HepG2 (cell line): ENCODE measurements around the gene AP5B1. TPM values are rescaled to one million over a fixed set of nuclear protein-coding genes. Genes with fewer than 3 reads are reported as not detected.

Experiments
- CERS6 ChIP-seq: sonication (generic); formaldehyde crosslinking; IDR thresholded peaks from 2 replicates; pipeline ENCODE4 v1.5.0; 2020; ENCODE audit warnings: missing genetic modification reagents
- FUBP1 ChIP-seq: sonication (generic); formaldehyde crosslinking; IDR thresholded peaks from 2 replicates; pipeline ENCODE4 v1.5.1; 2020; ENCODE audit warnings: missing genetic modification reagents, mild to moderate bottlenecking, borderline replicate concordance
- GABPB1 ChIP-seq: IDR thresholded peaks from 2 replicates; pipeline ENCODE4 v1.6.1; 2016; ENCODE audit warnings: mild to moderate bottlenecking, missing genetic modification reagents, moderate library complexity, missing compliant biosample characterization
- HMGXB4 ChIP-seq, 2 experiments: sonication (generic) in 1 of 2; formaldehyde crosslinking in 1 of 2; IDR thresholded peaks; 2 replicates each; pipeline versions ENCODE4 v1.4.0 to v1.6.1; 2018 to 2020; ENCODE audit warnings: missing genetic modification reagents in 2 of 2, borderline replicate concordance in 1 of 2, low read depth in 1 of 2, mild to moderate bottlenecking in 1 of 2, missing biosample characterization in 1 of 2
- HOMEZ ChIP-seq: IDR thresholded peaks from 2 replicates; pipeline ENCODE4 v1.6.1; 2016; ENCODE audit warnings: low read depth
- HOXA3 ChIP-seq: sonication (generic); formaldehyde crosslinking; IDR thresholded peaks from 2 replicates; pipeline ENCODE4 v1.5.0; 2020; ENCODE audit warnings: missing genetic modification reagents
- KAT8 ChIP-seq: IDR thresholded peaks from 2 replicates; pipeline ENCODE4 v1.6.1; 2016; ENCODE audit warnings: missing genetic modification reagents, missing compliant biosample characterization
- KDM3A ChIP-seq: IDR thresholded peaks from 2 replicates; pipeline ENCODE4 v1.6.1; 2018; ENCODE audit warnings: low read depth, missing compliant biosample characterization
- RBM39 ChIP-seq: fragments of 200-400 bp; formaldehyde crosslinking; IDR thresholded peaks from one replicate; pipeline ENCODE4 v1.6.1; 2018; ENCODE audit warnings: antibody characterized with exemption, mild to moderate bottlenecking, low read depth, low read length; ENCODE audit not compliant: poor library complexity, severe bottlenecking
- SETDB1 ChIP-seq: sonication (generic); formaldehyde crosslinking; IDR thresholded peaks from 2 replicates; pipeline ENCODE4 v1.5.1; 2020; ENCODE audit warnings: missing genetic modification reagents, mild to moderate bottlenecking, borderline replicate concordance
- U2AF1 ChIP-seq: fragments of 200-400 bp; formaldehyde crosslinking; optimal IDR thresholded peaks from 2 replicates; pipeline ENCODE3; 2017; ENCODE audit warnings: mild to moderate bottlenecking, low read depth, low read length
- YY1 ChIP-seq: IDR thresholded peaks from 2 replicates; pipeline ENCODE4 v1.6.1; 2011; ENCODE audit warnings: low read length, low read depth, moderate library complexity, mild to moderate bottlenecking; ENCODE audit not compliant: insufficient read depth, insufficient replicate concordance
- ZBTB7B ChIP-seq: sonication (generic); formaldehyde crosslinking; IDR thresholded peaks from 2 replicates; pipeline ENCODE4 v1.4.0; 2020; ENCODE audit warnings: missing genetic modification reagents
- ZNF138 ChIP-seq: sonication (generic); formaldehyde crosslinking; IDR thresholded peaks from 2 replicates; pipeline ENCODE4 v1.5.0; 2020; ENCODE audit warnings: mild to moderate bottlenecking, low read depth, missing genetic modification reagents
- ZNF224 ChIP-seq: sonication (generic); formaldehyde crosslinking; IDR thresholded peaks from 2 replicates; pipeline ENCODE4 v1.5.0; 2020; ENCODE audit warnings: mild to moderate bottlenecking, missing genetic modification reagents
- ZNF263 ChIP-seq: sonication (generic); formaldehyde crosslinking; IDR thresholded peaks from 2 replicates; pipeline ENCODE4 v1.4.0; 2020; ENCODE audit warnings: missing genetic modification reagents
- ZNF276 ChIP-seq: sonication (generic); formaldehyde crosslinking; IDR thresholded peaks from 2 replicates; pipeline ENCODE4 v1.4.0; 2020; ENCODE audit warnings: mild to moderate bottlenecking, low read depth, missing genetic modification reagents
- ZNF350 ChIP-seq: sonication (generic); formaldehyde crosslinking; IDR thresholded peaks from 2 replicates; pipeline ENCODE4 v1.4.0; 2020; ENCODE audit warnings: mild to moderate bottlenecking, low read depth, missing genetic modification reagents, borderline replicate concordance
- ZNF788 ChIP-seq: sonication (generic); formaldehyde crosslinking; IDR thresholded peaks from 2 replicates; pipeline ENCODE4 v1.5.0; 2020; ENCODE audit warnings: mild to moderate bottlenecking, missing genetic modification reagents, borderline replicate concordance
- ZSCAN31 ChIP-seq: sonication (generic); formaldehyde crosslinking; IDR thresholded peaks from 2 replicates; pipeline ENCODE4 v1.5.0; 2020; ENCODE audit warnings: low read depth, mild to moderate bottlenecking, missing genetic modification reagents
- polyA plus RNA-seq, 8 experiments: library from polyadenylated mRNA; depleted of rRNA in 3 of 8; stranded (reverse) in 7 of 8; unstranded in 1 of 8; fragments of >200 nt; fragmentation: Illumina TruSeq in 4 of 8; extraction: Trizol in 4 of 8; gene quantifications; 2 replicates each; pipeline versions ENCODE4 v1.2.1 to v1.2.3, GENCODE V29; 2011 to 2016; ENCODE audit warnings: low read depth in 4 of 8, missing spikeins in 1 of 8, mixed read lengths in 1 of 8; ENCODE audit not compliant: insufficient read depth in 1 of 8
- total RNA-seq, 5 experiments: library from RNA; depleted of rRNA; stranded (reverse); fragments of >200 nt; fragmentation: Illumina TruSeq; extraction: Trizol; gene quantifications; 2 replicates each; pipeline ENCODE4 v1.2.3, GENCODE V29; 2016; ENCODE audit warnings: low read depth in 1 of 5

The AP5B1 gene
- total and polyA plus RNA-seq, 2 of the 13 experiments (the other 11 are each of a cell fraction or from before 2014, with no cell fraction given) = 1.7 to 4.4 TPM

- TF ChIP-seq CERS6 (CRISPR knock-in tag) (no peak), ZBTB7B (CRISPR knock-in tag) (0 out of 2 replicates have a peak, but pooled peaks have one; percentile 25), SETDB1 (CRISPR knock-in tag) (no peak), FUBP1 (CRISPR knock-in tag) (no peak), ZNF276 (CRISPR knock-in tag) (no peak), ZNF788 (peak; percentile 65; the same call in 1 of the 2 replicates), U2AF1 (peak; percentile 48), YY1 (peak; percentile 14), RBM39 (peak; percentile 46), HOXA3 (CRISPR knock-in tag) (0 out of 2 replicates have a peak, but pooled peaks have one; percentile 28), ZNF224 (CRISPR knock-in tag) (peak; percentile 76; the same call in 1 of the 2 replicates), ZNF350 (CRISPR knock-in tag) (0 out of 2 replicates have a peak, but pooled peaks have one; percentile 42), GABPB1 (CRISPR knock-in tag) (peak; percentile 51), HMGXB4 (CRISPR knock-in tag; IDR thresholded peaks at IDR 0.05; ENCODE audit: borderline replicate concordance in 1 of 2, low read depth in 1 of 2) (peak; percentile 41 to 62; a peak in 2 of 4 replicates), ZSCAN31 (CRISPR knock-in tag) (peak; percentile 33; the same call in 1 of the 2 replicates), KDM3A (CRISPR knock-in tag) (0 out of 2 replicates have a peak, but pooled peaks have one; percentile 40), HOMEZ (0 out of 2 replicates have a peak, but pooled peaks have one; percentile 18), KAT8 (peak; percentile 39; the same call in 1 of the 2 replicates), ZNF138 (CRISPR knock-in tag) (0 out of 2 replicates have a peak, but pooled peaks have one; percentile 37), ZNF263 (CRISPR knock-in tag) (0 out of 2 replicates have a peak, but pooled peaks have one; percentile 8)
Observed at GRCh38 chr11:65744026-65744698, 36.6 kb downstream of the AP5B1 start (continued).
